Naive thymus-derived CD8-positive, alpha-beta T cell (primary cell): Measurements from ENCODE around the gene CEACAM21. TPM values are rescaled to one million over a fixed set of nuclear protein-coding genes. Genes with fewer than 3 reads are reported as not detected.
"Not testable (repeated sequence)": the region's sequence is repeated elsewhere in the genome, so short reads cannot be mapped to it uniquely, and the experiment has no call there.

ENCODE experiments used
- ATAC-seq, 2 donors: fragments of 150-1000 bp; cut with Tn5 transposase in 1 of 2; sonication (Bioruptor Pico), chemical (Tn5 transposase) in 1 of 2; 1 replicate in 1 of 2; 2 replicates in 1 of 2; pipeline ENCODE4 v1.10.0; 2021; ENCODE audit warnings: mild to moderate bottlenecking in 2 of 2, moderate library complexity in 2 of 2
- POLR2A ChIA-PET: fragments of 350-600 bp; sonication (Branson Sonifier 250); formaldehyde crosslinking; loops from one replicate; lab custom pipeline; 2021; ENCODE audit warnings: antibody characterized with exemption; lab: Charles Lee
- DNase-seq, 10 donors: peaks; one replicate each; pipeline versions ENCODE4 v3.0.0 to v3.0.0-alpha.2; 2020 to 2022
- H3K27ac Mint-ChIP-seq, 10 donors: one replicate each; pipeline ENCODE4 v1.8.0; 2020 to 2022; ENCODE audit warnings: mild to moderate bottlenecking in 10 of 10, mixed read lengths in 10 of 10, moderate library complexity in 4 of 10, inconsistent platforms in 1 of 10
- H3K27me3 Mint-ChIP-seq, 5 donors: one replicate each; pipeline ENCODE4 v1.8.0; 2021 to 2022; ENCODE audit warnings: mixed read lengths in 5 of 5
- H3K36me3 Mint-ChIP-seq, 3 donors: one replicate each; pipeline ENCODE4 v1.8.0; 2020 to 2022; ENCODE audit warnings: mixed read lengths in 3 of 3, mild to moderate bottlenecking in 2 of 3, inconsistent platforms in 1 of 3
- H3K4me1 Mint-ChIP-seq, 4 donors: one replicate each; pipeline ENCODE4 v1.8.0; 2021 to 2022; ENCODE audit warnings: mixed read lengths in 4 of 4
- H3K4me3 Mint-ChIP-seq, 10 donors: one replicate each; pipeline ENCODE4 v1.8.0; 2020 to 2022; ENCODE audit warnings: mild to moderate bottlenecking in 10 of 10, mixed read lengths in 10 of 10, moderate library complexity in 6 of 10, inconsistent platforms in 1 of 10
- H3K9me3 Mint-ChIP-seq, 9 donors: one replicate each; pipeline ENCODE4 v1.8.0; 2020 to 2022; ENCODE audit warnings: mixed read lengths in 9 of 9, mild to moderate bottlenecking in 3 of 9, inconsistent platforms in 1 of 9, moderate library complexity in 1 of 9
- polyA plus RNA-seq, 3 donors: library from polyadenylated mRNA; unstranded; fragments of 300-500 nt; fragmentation: Illumina TruSeq; gene quantifications; one replicate each; pipeline ENCODE4 v1.2.3, GENCODE V29; 2021
- total RNA-seq, 8 experiments: library from RNA in 2 of 8; stranded (reverse) in 2 of 8; gene quantifications; one replicate each; pipeline ENCODE4 v1.2.3 and lab custom pipeline; 2021 to 2026

CEACAM21 gene
- total and polyA plus RNA-seq, 5 experiments from 2014 or later = 16.7 to 59.1 (median 44.2) TPM

GRCh38 chr19:41569481-41570150 lies 6.3 kb upstream of the CEACAM21 start:
- DNase-seq = peak in 1 of 10 donors; percentile 49
- POLR2A ChIA-PET = interaction anchor here (0.7 to 23.1 kb wide), 5 partner anchors 11 to 306 kb away, joined by 3 to 562 read pairs (median 5); partner anchors contain the start of gene HNRNPUL1
- no peak for ATAC-seq
- Mint-ChIP-seq H3K36me3 (peaks cover 0 to 49% (median 4%) of the 10 kb centered on the region in 3 donors), H3K4me3 (no peak overlapping the region), H3K27ac (peak overlapping the region in 3 of 10 donors; percentile 15 to 79 (median 24)), H3K27me3 (peaks cover 0 to 2% (median 0%) of the 10 kb centered on the region in 5 donors), H3K9me3 (no peaks in the 10 kb centered on the region), H3K4me1 (peaks cover 16 to 55% (median 45%) of the 10 kb centered on the region in 4 donors)

- Mint-ChIP-seq H3K4me1 (peaks cover 14 to 53% (median 46%) of the 10 kb centered on the region in 4 donors), H3K9me3 (no peaks in the 10 kb centered on the region), H3K27me3 (peaks cover 0 to 2% (median 0%) of the 10 kb centered on the region in 5 donors), H3K36me3 (peaks cover 0 to 49% (median 4%) of the 10 kb centered on the region in 3 donors), H3K4me3 (peak overlapping the region in 1 of 10 donors; percentile 42), H3K27ac (peak overlapping the region in 5 of 10 donors; percentile 65 to 90 (median 79))
- DNase-seq (no peak), ATAC-seq (peak in 1 of 2 donors; percentile 5)
- POLR2A ChIA-PET = interaction anchor here (0.7 to 23.1 kb wide), 5 partner anchors 10 to 306 kb away, joined by 3 to 562 read pairs (median 5); partner anchors contain the start of gene HNRNPUL1
These were observed 5.8 kb upstream of the CEACAM21 start for GRCh38 chr19:41570179-41570578.

GRCh38 chr19:41570639-41571112 lies 5.3 kb upstream of the CEACAM21 start:
- peak; percentile 98 to 99 for ATAC-seq
- Mint-ChIP-seq H3K27ac (peak overlapping the region in 7 of 10 donors; percentile 41 to 90 (median 74)), H3K4me3 (peak overlapping the region in 2 of 10 donors; percentile 42 to 63), H3K36me3 (peaks cover 0 to 46% (median 4%) of the 10 kb centered on the region in 3 donors), H3K27me3 (peaks cover 0 to under 1% (median 0%) of the 10 kb centered on the region in 5 donors), H3K4me1 (peaks cover 17 to 53% (median 47%) of the 10 kb centered on the region in 4 donors), H3K9me3 (no peaks in the 10 kb centered on the region)
- POLR2A ChIA-PET = interaction anchor here (0.7 to 23.1 kb wide), 6 partner anchors 10 to 307 kb away, joined by 3 to 562 read pairs (median 4); partner anchors contain the start of gene HNRNPUL1
- peak; percentile 69 to 92 (median 83) for DNase-seq

- peak overlapping the region in 6 of 10 donors; percentile 53 to 89 (median 68) for H3K27ac Mint-ChIP-seq
- H3K4me1 Mint-ChIP-seq = peaks cover 13 to 32% (median 26%) of the 10 kb centered on the region in 4 donors
- POLR2A ChIA-PET = no interaction called here
- ATAC-seq = no peak
- peaks cover 0 to 17% (median 6%) of the 10 kb centered on the region in 9 donors for H3K9me3 Mint-ChIP-seq
- DNase-seq = no peak
- no peaks in the 10 kb centered on the region for H3K27me3 Mint-ChIP-seq
- peak overlapping the region in 4 of 10 donors; percentile 7 to 81 (median 46) for H3K4me3 Mint-ChIP-seq
- H3K36me3 Mint-ChIP-seq = peaks cover 24 to 69% (median 33%) of the 10 kb centered on the region in 3 donors
These were observed 1.3 kb downstream of the CEACAM21 start for GRCh38 chr19:41577144-41577830.

GRCh38 chr19:41577833-41578232 lies 1.9 kb downstream of the CEACAM21 start:
- Mint-ChIP-seq H3K36me3 (peaks cover 26 to 70% (median 39%) of the 10 kb centered on the region in 3 donors), H3K4me3 (no peak overlapping the region), H3K27me3 (no peaks in the 10 kb centered on the region), H3K4me1 (peaks cover 13 to 32% (median 26%) of the 10 kb centered on the region in 4 donors), H3K27ac (peak overlapping the region in 1 of 10 donors; percentile 53), H3K9me3 (peaks cover 0 to 20% (median 11%) of the 10 kb centered on the region in 9 donors)
- DNase-seq = no peak
- no peak for ATAC-seq
- POLR2A ChIA-PET = no interaction called here

- Mint-ChIP-seq H3K4me1 (peaks cover 13 to 32% (median 26%) of the 10 kb centered on the region in 4 donors), H3K27me3 (no peaks in the 10 kb centered on the region), H3K36me3 (peaks cover 36 to 71% (median 45%) of the 10 kb centered on the region in 3 donors), H3K4me3 (no peak overlapping the region), H3K27ac (peak overlapping the region in 1 of 10 donors; percentile 52), H3K9me3 (peaks cover 0 to 27% (median 13%) of the 10 kb centered on the region in 9 donors)
- DNase-seq (no peak), ATAC-seq (no peak)
- POLR2A ChIA-PET = interaction anchor here (0.6 kb wide), 1 partner anchor 87 kb away, joined by 3 read pairs; no protein-coding TSS in a partner anchor
These were observed 2.9 kb downstream of the CEACAM21 start for GRCh38 chr19:41578886-41579285.

GRCh38 chr19:41581068-41581467 lies 5.1 kb downstream of the CEACAM21 start:
- H3K9me3 Mint-ChIP-seq = peaks cover 0 to 27% (median 13%) of the 10 kb centered on the region in 9 donors
- H3K27me3 Mint-ChIP-seq, ATAC-seq, H3K4me3 Mint-ChIP-seq, H3K27ac Mint-ChIP-seq, DNase-seq: not testable (repeated sequence)
- POLR2A ChIA-PET = interaction anchor here (0.5 to 1.4 kb wide), 3 partner anchors 11 to 200 kb away, joined by 3 read pairs; no protein-coding TSS in a partner anchor
- H3K36me3 Mint-ChIP-seq = peaks cover 36 to 89% (median 53%) of the 10 kb centered on the region in 3 donors
- H3K4me1 Mint-ChIP-seq = peaks cover 9 to 23% (median 15%) of the 10 kb centered on the region in 4 donors

GRCh38 chr19:41582577-41583182 lies 6.7 kb downstream of the CEACAM21 start:
- DNase-seq, H3K27ac Mint-ChIP-seq, H3K4me1 Mint-ChIP-seq, H3K27me3 Mint-ChIP-seq, POLR2A ChIA-PET, H3K4me3 Mint-ChIP-seq, ATAC-seq: not testable (repeated sequence)
- Mint-ChIP-seq H3K9me3 (peaks cover 0 to 27% (median 13%) of the 10 kb centered on the region in 9 donors), H3K36me3 (peaks cover 36 to 85% (median 56%) of the 10 kb centered on the region in 3 donors)

- ATAC-seq = no peak
- Mint-ChIP-seq H3K36me3 (peaks cover 36 to 77% (median 51%) of the 10 kb centered on the region in 3 donors), H3K4me3 (no peak overlapping the region), H3K9me3 (peaks cover 0 to 27% (median 13%) of the 10 kb centered on the region in 9 donors), H3K27ac (no peak overlapping the region), H3K27me3 (no peaks in the 10 kb centered on the region), H3K4me1 (peaks cover 0 to 6% (median 3%) of the 10 kb centered on the region in 4 donors)
- POLR2A ChIA-PET = no interaction called here
- DNase-seq = no peak
These were observed 8.4 kb downstream of the CEACAM21 start for GRCh38 chr19:41584260-41584810.

- Mint-ChIP-seq H3K4me1 (peaks cover 0 to 8% (median 3%) of the 10 kb centered on the region in 4 donors), H3K27ac (peak overlapping the region in 1 of 10 donors; percentile 29), H3K36me3 (peaks cover 35 to 74% (median 48%) of the 10 kb centered on the region in 3 donors), H3K4me3 (no peak overlapping the region), H3K9me3 (peaks cover 0 to 27% (median 13%) of the 10 kb centered on the region in 9 donors), H3K27me3 (no peaks in the 10 kb centered on the region)
- POLR2A ChIA-PET = no interaction called here
- ATAC-seq = no peak
- no peak for DNase-seq
These were observed 9.0 kb downstream of the CEACAM21 start for GRCh38 chr19:41584931-41585330.

GRCh38 chr19:41586064-41586463 lies 10.1 kb downstream of the CEACAM21 start:
- POLR2A ChIA-PET = no interaction called here
- no peak overlapping the region for H3K4me3 Mint-ChIP-seq
- H3K4me1 Mint-ChIP-seq = peaks cover 0 to 8% (median 3%) of the 10 kb centered on the region in 4 donors
- H3K27me3 Mint-ChIP-seq = peaks cover 0 to 4% (median 0%) of the 10 kb centered on the region in 5 donors
- DNase-seq (no peak), ATAC-seq (no peak)
- H3K9me3 Mint-ChIP-seq = peaks cover 0 to 21% (median 13%) of the 10 kb centered on the region in 9 donors
- H3K36me3 Mint-ChIP-seq = peaks cover 24 to 62% (median 36%) of the 10 kb centered on the region in 3 donors
- peak overlapping the region in 1 of 10 donors; percentile 70 for H3K27ac Mint-ChIP-seq
